Measurements from ENCODE around the gene KCNJ9. TPM values are rescaled to one million over a fixed set of nuclear protein-coding genes. Genes with fewer than 3 reads are reported as not detected.

KCNJ9 gene
- total and polyA plus RNA-seq, 2 of the 13 experiments (the other 11 are each of a cell fraction or from before 2014, with no cell fraction given): not detected

DNA sequence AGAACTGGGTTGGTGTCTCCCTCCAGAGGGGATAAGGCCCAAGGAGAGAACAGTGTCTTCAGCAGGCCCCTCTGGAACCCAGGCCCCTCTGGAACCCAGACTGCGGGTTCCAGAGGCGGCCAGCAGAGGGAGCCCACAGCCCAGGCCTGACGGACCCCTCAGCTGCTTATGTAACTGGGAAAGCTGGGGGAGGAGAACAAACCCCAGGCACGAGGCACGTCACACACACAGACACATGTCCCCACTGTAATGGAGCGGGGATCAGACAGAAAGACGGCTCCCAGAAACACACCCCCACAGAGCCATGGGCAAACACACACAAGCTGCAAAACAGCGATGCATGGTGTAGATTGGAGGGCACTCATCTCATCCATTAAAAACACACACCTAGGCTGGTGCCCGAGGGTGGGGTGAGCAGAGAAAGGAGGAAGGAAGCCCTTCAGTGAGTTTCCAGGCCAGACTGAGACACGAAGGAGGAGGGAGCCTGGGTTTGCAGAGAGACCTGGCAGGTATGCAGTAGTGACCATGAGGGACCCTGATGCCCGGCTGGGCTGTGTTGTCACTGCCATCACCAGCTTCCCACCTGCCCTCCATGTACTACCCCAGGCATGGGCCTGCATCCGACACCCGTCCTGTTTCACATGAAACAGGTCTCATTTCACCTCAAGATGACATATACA lies 19.8 kb downstream of the KCNJ9 start (continued):
- TF ChIP-seq KIAA2018 (CRISPR knock-in tag; IDR thresholded peaks at IDR 0.05; ENCODE audit: borderline replicate concordance): no peak
- TF ChIP-seq ZNF713 (CRISPR knock-in tag; IDR thresholded peaks at IDR 0.05): no peak
- peak; percentile 66; the same call in 1 of the 2 replicates for TF ChIP-seq ZFX (CRISPR knock-in tag; IDR thresholded peaks at IDR 0.05; ENCODE audit: low read depth)
- TF ChIP-seq EHMT2 (IDR thresholded peaks at IDR 0.05; ENCODE audit: borderline replicate concordance, low read depth, low read length): no peak
- TF ChIP-seq, protein P1, sequence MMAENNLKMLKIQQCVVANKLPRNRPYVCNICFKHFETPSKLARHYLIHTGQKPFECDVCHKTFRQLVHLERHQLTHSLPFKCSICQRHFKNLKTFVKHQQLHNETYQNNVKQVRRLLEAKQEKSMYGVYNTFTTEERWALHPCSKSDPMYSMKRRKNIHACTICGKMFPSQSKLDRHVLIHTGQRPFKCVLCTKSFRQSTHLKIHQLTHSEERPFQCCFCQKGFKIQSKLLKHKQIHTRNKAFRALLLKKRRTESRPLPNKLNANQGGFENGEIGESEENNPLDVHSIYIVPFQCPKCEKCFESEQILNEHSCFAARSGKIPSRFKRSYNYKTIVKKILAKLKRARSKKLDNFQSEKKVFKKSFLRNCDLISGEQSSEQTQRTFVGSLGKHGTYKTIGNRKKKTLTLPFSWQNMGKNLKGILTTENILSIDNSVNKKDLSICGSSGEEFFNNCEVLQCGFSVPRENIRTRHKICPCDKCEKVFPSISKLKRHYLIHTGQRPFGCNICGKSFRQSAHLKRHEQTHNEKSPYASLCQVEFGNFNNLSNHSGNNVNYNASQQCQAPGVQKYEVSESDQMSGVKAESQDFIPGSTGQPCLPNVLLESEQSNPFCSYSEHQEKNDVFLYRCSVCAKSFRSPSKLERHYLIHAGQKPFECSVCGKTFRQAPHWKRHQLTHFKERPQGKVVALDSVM (CRISPR knock-in tag; IDR thresholded peaks at IDR 0.05): no peak
- no peak for TF ChIP-seq ZBTB42 (CRISPR knock-in tag; IDR thresholded peaks at IDR 0.05)
- no peak for TF ChIP-seq ZUFSP (CRISPR knock-in tag; IDR thresholded peaks at IDR 0.05; ENCODE audit: borderline replicate concordance)
- TF ChIP-seq RORA (CRISPR knock-in tag; IDR thresholded peaks at IDR 0.05): no peak
- TF ChIP-seq, protein P2, sequence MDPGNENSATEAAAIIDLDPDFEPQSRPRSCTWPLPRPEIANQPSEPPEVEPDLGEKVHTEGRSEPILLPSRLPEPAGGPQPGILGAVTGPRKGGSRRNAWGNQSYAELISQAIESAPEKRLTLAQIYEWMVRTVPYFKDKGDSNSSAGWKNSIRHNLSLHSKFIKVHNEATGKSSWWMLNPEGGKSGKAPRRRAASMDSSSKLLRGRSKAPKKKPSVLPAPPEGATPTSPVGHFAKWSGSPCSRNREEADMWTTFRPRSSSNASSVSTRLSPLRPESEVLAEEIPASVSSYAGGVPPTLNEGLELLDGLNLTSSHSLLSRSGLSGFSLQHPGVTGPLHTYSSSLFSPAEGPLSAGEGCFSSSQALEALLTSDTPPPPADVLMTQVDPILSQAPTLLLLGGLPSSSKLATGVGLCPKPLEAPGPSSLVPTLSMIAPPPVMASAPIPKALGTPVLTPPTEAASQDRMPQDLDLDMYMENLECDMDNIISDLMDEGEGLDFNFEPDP (CRISPR knock-in tag; conservative IDR thresholded peaks at IDR 0.05): no peak
- no peak for TF ChIP-seq NFKBIZ (CRISPR knock-in tag; IDR thresholded peaks at IDR 0.05)
- no peak for TF ChIP-seq HMGA1 (CRISPR knock-in tag; conservative IDR thresholded peaks at IDR 0.05)
- TF ChIP-seq ZNF10 (CRISPR knock-in tag; IDR thresholded peaks at IDR 0.05; ENCODE audit: borderline replicate concordance, low read depth): no peak
